HL-60 (cell line): ENCODE data around the gene MED1.

Source experiments
- DNase-seq, 2 experiments: peaks; one replicate each; pipeline ENCODE4 v3.0.0-alpha.2; 2010 to 2020; ENCODE audit warnings: low read depth in 1 of 2, low spot score in 1 of 2
- H3K27ac ChIP-seq: fragments of 250-450 bp; sonication (Bioruptor Pico); replicated peaks from 2 replicates; pipeline ENCODE4 v1.5.1; 2020; ENCODE audit warnings: mild to moderate bottlenecking, moderate library complexity
- H3K27me3 ChIP-seq: fragments of 250-450 bp; sonication (Bioruptor Pico); 2 replicates; pipeline ENCODE4 v1.5.1; 2021; ENCODE audit warnings: mild to moderate bottlenecking, moderate library complexity; ENCODE audit not compliant: insufficient read depth, poor library complexity, severe bottlenecking
- H3K4me3 ChIP-seq: replicated peaks from 2 replicates; pipeline ENCODE4 v1.5.1; 2011; ENCODE audit warnings: mild to moderate bottlenecking, control low read depth, low read length; ENCODE audit not compliant: insufficient read depth
- GABPA ChIP-seq: IDR thresholded peaks from 2 replicates; pipeline ENCODE4 v1.6.1; 2012; ENCODE audit warnings: low read depth
- POLR2AphosphoS5 ChIP-seq: IDR thresholded peaks from 2 replicates; pipeline ENCODE4 v1.6.1; 2012; ENCODE audit warnings: low read depth
- REST ChIP-seq: IDR thresholded peaks from 2 replicates; pipeline ENCODE4 v1.6.1; 2012; ENCODE audit warnings: low read depth; ENCODE audit not compliant: insufficient replicate concordance
- SPI1 ChIP-seq: IDR thresholded peaks from 2 replicates; pipeline ENCODE4 v1.6.1; 2012; ENCODE audit warnings: low read depth, mild to moderate bottlenecking, borderline replicate concordance
- TF ChIP-seq, protein P1 (sequence below): IDR thresholded peaks from one replicate; pipeline ENCODE4 v1.5.1; 2011; ENCODE audit warnings: low read length, control low read depth, inconsistent platforms; ENCODE audit not compliant: insufficient read depth

MED1 gene

DNA sequence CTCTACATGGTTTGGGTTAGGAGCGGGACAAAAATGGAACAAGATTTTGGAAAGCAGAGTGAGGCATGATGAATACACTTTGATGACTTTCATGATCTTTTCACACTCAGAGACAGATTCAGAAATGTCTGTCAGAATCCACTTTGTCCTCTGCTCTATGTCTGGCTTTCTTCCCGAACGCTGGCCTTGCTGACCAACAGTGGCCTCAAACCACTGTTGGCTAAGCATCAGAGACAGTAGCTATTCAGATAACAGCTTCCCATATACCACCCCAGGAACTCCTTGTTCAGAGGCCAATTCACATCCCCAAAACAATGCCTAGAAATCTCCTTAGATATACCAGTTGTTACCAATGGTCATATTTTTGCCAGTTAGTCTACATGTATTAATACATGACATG, 90.5 kb downstream of the MED1 start:
- no peak for DNase-seq
- no peak overlapping the region for H3K4me3 ChIP-seq
- H3K27me3 ChIP-seq = no peaks in the 10 kb centered on the region
- TF ChIP-seq POLR2AphosphoS5 (no peak), REST (no peak), SPI1 (no peak), GABPA (no peak)
- TF ChIP-seq, protein P1, sequence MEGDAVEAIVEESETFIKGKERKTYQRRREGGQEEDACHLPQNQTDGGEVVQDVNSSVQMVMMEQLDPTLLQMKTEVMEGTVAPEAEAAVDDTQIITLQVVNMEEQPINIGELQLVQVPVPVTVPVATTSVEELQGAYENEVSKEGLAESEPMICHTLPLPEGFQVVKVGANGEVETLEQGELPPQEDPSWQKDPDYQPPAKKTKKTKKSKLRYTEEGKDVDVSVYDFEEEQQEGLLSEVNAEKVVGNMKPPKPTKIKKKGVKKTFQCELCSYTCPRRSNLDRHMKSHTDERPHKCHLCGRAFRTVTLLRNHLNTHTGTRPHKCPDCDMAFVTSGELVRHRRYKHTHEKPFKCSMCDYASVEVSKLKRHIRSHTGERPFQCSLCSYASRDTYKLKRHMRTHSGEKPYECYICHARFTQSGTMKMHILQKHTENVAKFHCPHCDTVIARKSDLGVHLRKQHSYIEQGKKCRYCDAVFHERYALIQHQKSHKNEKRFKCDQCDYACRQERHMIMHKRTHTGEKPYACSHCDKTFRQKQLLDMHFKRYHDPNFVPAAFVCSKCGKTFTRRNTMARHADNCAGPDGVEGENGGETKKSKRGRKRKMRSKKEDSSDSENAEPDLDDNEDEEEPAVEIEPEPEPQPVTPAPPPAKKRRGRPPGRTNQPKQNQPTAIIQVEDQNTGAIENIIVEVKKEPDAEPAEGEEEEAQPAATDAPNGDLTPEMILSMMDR = no peak
- no peak overlapping the region for H3K27ac ChIP-seq

DNA sequence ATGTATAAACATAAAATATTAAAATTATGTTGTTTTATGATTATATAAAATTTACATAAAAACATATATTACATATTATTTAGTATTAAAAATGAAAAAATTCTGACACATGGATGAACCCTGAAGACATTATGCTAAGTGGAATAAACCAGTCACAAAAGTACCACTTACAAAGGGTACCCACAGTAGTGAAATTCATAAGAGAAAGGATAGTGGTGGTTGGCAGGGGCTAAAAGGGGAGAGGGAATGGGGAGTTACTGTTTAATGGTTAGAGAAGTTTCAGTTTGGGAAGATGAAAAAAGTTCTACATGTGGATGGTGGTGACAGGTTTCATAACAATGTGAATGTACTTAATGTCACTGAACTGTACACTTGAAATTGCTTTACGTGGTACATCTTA, 91.1 kb downstream of the MED1 start:
- Histone ChIP-seq H3K4me3 (no peak overlapping the region), H3K27ac (no peak overlapping the region), H3K27me3 (no peaks in the 10 kb centered on the region)
- TF ChIP-seq POLR2AphosphoS5 (no peak), REST (no peak), SPI1 (no peak), GABPA (no peak)
- TF ChIP-seq, protein P1 = no peak
- no peak for DNase-seq

DNA sequence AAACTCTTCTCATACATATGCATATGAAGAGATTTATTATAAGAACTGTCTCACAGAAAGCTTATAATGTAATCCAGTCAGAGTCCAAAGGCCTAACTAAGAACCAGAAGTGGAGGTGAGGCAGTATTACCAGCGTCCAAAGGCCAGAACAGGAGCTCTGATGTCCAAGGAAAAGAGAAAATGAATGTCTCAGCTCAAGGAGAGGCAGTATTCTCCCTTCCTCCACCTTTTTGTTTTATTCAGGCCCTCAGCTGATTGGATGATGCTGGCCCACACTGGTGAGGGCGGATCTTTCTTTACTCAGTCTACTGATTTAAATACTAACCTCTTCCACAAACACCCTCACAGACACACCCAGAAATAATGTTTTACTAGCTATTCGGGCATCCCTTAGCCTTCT, 93.1 kb downstream of the MED1 start:
- H3K4me3 ChIP-seq = no peak overlapping the region
- no peak overlapping the region for H3K27ac ChIP-seq
- TF ChIP-seq REST = no peak
- DNase-seq = no peak
- no peaks in the 10 kb centered on the region for H3K27me3 ChIP-seq

- no peak overlapping the region for H3K4me3 ChIP-seq
- DNase-seq = no peak
- H3K27ac ChIP-seq = no peak overlapping the region
- no peaks in the 10 kb centered on the region for H3K27me3 ChIP-seq
- TF ChIP-seq SPI1 = no peak
- no peak for TF ChIP-seq GABPA
- TF ChIP-seq POLR2AphosphoS5 = no peak
- no peak for TF ChIP-seq REST
- TF ChIP-seq, protein P1 = no peak
Measured at GRCh38 chr17:39357488-39357887, 93.6 kb downstream of the MED1 start.
